GM21528 (cell line): ENCODE measurements around the gene BRI3.
"Not testable (repeated sequence)": the region's sequence is repeated elsewhere in the genome, so short reads cannot be mapped to it uniquely, and the experiment has no call there.

Experiments used
- ATAC-seq: cut with Tn5 transposase; IDR thresholded peaks from one replicate; pipeline ENCODE4 v1.9.1; 2021; ENCODE audit warnings: mild to moderate bottlenecking, moderate library complexity; ENCODE audit not compliant: unreplicated experiment, low FRiP score

The BRI3 gene

DNA sequence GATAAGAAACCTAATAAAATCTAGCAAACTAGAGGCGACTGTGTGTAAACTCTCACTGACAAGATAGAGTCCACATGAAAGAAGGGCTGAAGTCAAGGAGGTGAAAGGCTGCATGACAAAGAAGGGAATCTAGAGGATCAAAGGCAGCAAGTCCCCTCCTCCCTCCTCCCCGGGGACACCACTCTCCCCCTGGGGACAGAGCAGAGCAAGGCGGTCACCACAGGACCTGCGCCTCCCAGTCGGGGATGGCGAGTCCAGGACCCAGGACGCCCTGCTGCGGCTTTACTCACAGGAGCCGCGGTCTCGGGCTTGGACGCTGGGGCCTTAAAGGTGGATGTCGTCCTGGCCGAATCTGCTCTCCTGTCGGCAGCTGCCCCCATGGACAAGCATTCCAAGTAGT, 22.4 kb downstream of the BRI3 start:
- ATAC-seq = no peak

DNA sequence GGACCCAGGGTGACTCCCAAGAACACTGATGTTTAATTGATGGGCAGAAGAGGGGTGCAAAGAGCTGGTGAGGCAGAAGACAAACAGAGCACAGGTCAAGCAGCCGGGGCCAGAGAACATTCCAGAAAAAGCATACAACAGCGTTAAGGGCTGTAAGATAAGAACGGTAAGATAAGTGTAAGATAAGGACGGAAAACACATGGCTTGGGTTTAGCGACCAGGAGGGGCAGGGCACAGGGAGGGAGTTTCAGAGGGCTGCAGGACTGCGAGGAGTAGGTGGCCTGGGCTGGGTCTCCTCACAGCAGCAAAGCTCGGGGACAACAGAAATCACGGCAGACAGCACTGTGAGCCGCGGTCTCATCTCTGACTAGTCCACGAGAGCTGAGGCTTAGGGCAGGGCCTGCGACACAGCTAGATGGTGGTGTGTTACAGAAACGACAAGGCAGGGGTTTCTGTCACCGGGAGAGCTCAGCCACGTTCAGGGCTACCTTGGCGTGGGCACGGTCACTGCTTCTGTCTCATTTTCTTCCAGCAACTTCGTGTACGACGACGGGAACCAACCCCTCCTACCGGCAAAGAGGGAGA, 24.6 kb downstream of the BRI3 start:
- no peak for ATAC-seq

DNA sequence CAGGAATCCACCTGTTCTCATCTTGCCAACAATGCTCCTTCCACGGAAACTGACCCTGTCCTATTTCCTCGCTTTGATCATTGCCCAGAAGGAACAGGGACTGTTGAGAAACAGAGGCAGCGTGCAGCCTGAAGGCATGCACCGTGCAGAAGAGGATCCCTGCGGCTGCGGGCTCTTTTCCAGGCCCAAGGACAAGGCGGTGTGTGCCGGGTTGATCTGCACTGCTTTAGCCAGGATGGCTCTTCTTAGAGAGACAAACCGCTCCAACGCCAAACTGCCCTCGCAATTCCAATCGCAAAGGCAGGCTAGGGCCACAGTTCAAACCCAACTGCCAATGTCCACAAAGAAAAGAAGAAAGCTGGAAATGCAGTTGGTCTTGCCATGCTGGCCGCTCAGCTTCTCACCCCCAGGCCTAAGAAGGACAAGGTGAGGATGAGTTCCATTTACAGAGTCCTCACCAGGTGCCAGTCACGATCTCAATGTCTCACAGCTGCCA, 26.5 kb downstream of the BRI3 start:
- no peak for ATAC-seq

DNA sequence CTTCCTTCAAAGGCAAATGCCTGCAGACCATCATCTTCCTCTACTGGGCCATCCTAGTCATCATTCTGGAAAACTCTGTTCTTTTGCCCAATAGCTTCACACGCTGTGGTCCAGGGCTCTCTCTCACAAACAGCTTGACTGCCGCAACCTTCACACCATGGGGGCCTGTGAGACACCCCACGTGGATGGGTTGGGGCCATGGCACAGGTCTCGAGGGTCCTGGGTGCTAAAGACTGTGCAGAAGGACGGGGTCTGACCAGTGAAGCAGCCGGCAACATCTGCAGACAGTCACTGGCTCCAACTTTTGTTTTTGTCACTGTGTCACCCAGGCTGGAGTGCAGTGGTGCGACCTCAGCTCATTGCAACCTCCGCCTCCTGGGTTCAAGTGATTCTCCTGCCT, 28.1 kb downstream of the BRI3 start:
- no peak for ATAC-seq

DNA sequence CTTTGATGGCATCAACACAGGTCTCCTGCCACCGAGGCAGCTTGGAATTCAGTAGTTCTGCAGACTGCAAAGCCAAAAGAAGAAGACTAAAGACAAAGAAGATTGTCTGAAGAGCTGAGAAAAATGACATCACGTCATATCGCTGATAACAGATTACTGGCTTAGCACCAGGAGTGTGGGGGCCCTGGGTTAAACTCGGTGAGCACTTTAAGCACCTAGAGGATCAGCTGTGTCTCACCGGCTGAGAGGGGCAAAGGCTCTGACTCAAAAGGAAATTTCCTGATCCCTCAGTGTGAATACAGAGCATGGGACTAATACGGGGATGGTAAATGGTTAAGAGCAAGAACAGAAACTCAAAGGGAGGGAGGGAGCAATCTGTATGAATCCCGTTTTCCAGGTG, 30.7 kb downstream of the BRI3 start:
- no peak for ATAC-seq

DNA sequence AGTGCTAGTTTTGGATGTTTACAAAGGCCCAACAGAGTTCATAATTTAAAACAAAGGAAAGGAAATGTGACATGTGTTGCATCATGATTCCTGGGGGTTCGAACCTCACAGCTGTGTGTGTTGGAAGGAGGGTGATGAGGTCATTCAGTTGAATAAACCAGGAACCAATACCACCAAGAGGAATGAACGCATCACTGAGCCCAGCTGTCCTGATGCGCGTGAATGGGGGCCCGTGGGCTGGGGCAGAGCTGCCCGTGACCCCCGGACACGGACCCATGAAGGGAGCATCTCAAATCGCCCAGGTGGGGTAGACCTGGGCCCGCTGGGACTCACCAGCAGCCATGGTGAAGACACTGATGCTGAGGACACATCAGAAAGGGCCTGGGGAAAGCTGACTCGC, 33.0 kb downstream of the BRI3 start:
- ATAC-seq = peak; percentile 45

DNA sequence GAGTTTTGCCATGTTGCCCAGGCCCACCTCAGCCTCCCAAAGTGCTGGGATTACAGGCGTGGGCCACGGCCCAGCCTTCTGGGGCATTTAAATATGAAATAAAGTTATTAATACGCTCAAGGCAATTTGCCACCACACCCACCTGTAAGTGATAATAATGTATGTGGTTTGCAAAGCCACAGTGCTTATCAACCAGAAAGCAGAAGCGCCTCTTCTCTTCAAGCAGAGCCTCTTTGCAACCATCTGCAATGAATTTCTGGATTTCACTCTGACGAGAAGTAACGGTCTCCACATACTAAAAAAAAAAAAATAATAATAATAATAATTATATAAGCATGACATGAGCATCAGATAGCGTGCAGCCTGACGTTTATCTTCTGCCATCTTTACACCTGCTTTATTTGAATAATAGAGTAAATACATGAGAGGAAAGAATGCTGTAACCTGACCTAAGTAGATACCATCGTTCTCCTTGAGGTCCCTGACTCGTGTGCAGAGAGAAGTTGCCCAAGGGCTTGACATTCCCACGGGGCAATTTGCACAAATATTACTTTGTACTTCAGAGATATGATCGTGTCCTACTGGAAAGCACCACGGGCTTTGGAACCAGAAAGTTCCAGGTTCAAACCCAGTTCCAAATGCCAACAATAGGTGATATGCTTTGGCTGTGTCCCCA, 34.0 kb downstream of the BRI3 start:
- peak; percentile 69 for ATAC-seq

DNA sequence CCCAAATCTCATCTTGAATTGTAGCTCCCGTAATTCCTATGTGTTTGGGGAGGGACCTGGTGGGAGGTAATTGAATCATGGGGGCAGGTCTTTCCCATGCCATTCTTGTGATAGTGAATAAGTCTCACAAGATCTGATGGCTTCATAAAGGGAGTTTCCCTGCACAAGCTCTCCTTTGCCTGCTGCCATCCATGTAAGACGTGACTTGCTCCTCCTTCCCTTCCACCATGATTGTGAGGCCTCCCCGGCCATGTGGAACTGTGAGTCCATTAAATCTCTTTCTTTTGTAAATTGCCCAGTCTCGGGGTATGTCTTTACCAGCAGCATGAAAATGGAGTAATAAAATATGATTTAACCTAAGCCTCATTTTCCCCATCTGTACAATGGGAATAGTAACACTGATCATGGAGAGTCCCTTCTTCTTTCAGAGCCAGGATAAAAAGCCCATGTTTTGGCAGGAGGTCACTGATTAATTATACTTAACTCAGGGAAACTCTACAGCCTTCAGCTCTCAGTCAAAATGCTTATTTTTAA, 34.6 kb downstream of the BRI3 start:
- not testable (repeated sequence) for ATAC-seq

DNA sequence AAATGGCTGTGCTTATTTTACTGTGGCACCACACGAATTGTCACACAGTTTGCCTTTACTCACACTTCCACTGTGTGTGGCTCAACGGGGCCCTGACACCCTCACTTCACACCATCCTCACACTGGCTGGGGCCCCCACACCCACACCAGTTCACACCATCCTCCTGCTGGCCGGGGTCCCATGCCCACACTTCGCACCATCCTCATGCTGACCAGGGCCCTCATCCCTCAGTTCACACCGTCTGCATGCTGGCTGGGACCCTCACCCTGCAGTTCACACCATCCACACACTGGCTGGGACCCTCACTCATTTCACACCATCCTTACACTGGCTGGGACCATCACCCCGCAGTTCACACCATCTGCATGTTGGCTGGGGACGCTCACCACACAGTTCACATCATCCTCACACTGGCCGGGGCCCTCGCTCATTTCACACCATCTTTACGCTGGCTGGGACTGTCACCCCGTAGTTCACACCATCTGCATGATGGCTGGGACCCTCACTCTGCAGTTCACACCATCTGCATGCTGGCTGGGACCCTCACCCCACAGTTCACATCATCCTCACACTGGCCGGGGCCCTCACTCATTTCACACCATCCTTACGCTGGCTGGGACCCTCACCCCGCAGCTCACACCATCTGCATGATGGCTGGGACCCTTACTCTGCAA, 36.0 kb downstream of the BRI3 start:
- no peak for ATAC-seq

DNA sequence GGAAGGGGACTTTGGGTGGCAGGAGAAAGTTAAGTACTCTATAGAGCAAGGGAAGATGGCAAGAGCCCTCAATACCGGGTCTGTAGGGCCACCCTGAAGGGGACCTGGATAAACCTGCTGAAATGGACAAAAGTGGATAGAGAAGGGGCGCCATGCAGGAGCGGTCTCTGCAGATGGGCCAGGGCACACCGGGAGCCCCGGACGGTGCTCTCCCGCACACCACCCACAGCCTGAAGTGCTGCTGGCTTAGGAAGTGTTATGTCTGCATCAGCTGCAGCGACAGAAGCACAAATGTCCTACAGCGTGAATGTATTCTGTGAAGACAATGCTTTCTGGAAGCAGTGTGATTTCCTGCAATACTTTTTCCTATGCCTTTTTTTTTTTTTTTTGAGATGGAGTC, 37.7 kb downstream of the BRI3 start:
- no peak for ATAC-seq

DNA sequence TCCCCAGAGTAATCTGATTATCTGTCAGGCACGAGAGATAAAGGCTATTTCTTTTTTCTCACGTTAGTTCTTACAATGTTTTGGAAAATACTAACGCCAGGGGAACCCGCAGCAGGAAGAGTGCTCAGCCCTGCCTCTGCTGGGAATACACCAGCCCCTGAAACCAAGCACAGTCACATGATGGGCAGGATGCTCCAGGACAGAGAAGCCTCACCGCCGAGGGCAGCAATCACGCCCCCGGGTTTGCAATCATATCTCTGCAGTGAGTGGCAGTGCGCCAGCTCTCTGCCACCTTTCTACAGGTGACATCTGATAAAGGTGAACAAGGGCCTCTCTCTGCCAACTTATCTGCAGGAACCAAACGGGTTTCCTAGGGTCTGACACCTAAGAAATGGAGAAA, 39.8 kb downstream of the BRI3 start:
- ATAC-seq = no peak

DNA sequence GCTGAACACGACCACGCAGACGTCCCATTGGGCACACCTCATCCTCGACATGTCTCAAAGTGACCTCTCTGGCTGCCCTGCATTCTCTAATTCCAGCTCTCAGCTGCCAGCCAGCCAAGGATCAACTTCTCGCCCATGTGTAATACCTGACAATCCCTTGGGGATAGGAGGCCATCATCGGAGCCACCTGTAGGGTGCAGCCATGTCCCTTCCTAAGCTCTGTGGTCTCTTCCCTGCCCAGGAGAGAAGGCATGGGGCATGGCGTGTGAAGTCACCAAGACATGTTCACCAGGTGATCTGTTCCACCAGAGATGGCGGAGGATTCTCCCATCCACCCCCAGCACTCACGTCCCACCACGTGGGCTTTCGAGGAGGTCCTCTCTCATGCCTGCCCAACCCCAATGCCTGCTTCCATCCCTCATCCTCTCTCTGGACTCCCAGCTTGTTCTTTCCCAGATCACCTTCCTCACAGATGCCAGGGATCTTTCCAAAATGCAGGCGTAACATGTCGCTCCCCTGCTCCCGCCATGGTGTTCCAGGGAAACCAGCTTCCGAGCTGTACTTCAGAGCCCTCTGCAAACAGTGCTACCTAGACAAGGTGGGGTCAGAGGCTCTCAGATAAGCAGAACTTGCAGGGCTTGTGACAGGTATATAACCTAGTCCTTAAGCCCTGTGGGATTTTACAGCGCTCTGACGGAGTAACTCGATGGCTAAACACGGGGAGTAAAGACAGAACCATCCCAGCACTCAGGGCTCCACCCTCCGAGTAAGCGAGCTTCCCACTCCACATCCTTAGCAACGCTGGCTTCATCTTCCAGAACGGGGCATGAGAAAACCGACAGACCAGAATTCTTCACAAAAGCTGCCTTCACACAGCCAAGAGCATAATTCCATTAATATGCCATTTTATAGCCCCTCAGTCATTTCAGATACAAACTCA, 41.1 kb downstream of the BRI3 start:
- ATAC-seq = no peak

DNA sequence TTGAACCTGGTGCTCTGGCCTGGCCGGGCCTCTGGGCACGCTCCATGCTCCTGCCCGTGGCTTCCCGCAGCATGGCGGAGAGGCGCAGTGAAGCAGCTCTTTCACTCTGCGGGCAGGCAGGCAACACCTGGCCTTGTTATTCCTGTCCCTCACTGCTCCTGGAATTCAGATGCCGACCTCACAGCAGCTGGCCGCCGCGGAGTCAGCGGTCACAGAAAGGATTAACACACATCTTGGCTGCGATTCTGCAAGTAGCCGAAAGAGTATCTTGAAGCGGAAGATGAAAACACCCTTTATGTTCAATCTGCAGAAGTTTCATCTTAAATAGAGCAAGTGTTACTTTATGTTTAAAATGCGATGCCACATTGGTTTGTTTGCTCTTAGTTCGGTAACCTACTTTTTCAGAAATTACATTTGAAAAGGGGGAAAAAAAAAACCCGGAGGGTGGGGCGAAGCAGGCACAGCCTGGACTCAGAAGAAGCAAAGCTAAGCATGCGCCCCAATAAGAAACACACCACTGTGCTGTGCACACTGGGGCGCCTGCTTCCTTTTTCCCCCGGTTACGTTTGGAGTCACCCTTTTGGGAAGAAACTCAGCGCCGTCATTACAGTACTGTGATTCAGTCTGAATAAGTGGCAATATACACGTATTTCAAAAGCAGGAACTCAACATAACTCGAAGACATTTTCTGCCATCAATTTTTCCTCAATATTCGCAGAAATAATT, 42.3 kb downstream of the BRI3 start:
- no peak for ATAC-seq

DNA sequence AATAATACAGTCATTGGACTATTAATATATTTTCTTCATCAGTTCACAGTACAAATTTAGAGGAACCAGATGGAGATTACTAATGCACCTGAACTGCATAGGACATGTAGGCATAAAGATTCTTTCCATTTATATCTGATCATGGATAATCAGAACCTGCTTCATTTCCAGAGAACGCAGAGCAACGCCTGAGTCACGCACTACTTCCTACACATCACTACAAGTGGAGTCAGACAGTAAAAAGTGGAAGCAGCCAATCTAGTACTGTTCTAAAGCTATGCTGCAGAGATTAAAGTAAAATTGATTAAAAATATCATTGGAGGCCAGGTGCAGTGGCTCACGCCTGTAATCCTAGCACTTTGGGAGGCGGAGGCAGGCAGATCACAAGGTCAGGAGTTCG, 43.3 kb downstream of the BRI3 start:
- no peak for ATAC-seq

DNA sequence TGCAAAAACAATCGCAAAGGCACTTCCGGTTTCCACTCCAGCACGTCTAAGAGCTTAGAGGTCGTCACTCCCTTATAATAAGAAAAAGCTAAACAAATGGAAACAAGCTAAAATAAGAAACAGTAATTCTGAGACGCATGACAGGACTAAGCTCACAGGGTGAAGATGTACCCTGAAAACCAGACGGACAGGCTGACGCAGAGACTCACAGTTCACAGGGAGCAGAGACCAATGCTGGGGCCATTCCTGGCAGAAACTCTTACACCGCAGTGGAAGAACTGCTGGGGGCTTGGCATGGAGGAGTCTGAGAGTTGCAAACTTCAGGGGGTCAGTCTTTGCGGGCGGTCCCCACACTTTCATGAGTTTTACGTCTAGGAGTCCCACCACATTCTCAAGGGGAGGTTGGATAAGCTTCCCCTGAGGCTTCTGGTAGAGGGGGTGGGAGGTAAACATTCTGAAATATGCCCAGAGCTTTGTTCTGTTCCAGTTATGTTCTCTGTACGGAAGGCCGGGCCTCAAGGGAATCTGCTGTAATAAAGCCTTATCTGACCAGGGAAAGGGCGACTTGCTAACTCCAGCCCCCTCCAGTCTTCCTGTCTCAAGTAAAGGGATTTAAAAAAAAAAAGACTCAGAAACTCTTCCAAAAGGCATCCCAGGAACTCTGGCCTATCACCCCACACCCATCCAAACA, 47.8 kb downstream of the BRI3 start:
- ATAC-seq = no peak

DNA sequence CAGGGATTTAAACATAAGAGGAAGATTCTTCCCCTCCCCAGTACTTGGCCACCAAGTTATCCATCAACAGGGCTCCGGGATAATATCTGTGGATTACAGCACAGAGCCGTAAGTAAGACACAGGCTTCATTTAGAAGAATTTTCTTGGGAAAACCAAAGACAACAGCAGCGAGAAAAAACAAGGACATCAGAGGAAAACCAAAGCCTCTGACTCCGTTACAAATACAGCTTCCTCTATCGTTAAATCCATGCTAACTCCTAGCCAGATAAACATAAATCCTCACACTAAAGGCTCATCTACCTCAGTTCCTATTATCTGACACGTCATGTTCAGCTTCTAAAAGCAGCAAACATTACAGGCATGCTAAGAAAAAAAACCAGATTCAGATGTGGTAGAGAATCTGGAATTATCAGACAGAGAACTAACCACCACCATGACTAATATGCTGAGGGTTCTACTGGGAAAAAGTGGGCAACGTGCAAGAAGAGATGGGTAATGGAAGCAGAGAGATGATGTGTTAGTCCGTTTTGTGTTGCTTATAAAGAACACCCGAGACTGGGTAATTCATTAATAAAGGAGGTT, 48.4 kb downstream of the BRI3 start:
- no peak for ATAC-seq

DNA sequence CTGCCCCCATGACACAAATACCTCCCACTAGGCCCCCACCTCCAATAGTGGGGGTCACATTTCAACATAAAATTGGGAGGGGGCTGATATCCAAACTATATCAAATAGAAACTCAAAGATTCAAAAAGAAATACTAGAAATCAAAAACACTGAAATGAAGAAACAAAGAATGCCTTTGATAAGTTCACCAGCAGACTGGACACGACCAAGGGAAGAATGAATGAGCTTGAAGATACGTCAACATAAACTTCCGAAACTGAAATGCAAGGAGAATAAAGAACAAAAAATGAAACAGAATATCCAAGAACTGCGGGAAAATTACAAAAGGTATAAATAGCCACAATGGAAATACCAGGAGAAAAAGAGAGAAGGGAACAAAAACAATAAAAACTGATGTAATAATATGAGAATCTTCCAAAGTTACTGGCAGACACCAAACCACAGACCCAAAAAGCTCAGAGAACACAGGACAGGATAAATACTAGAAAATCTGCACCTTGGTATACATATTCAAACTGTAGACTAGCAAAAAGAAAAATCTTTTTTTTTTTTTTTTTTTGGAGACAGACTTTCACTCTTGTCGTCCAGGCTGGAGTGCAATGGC, 49.5 kb downstream of the BRI3 start:
- no peak for ATAC-seq

DNA sequence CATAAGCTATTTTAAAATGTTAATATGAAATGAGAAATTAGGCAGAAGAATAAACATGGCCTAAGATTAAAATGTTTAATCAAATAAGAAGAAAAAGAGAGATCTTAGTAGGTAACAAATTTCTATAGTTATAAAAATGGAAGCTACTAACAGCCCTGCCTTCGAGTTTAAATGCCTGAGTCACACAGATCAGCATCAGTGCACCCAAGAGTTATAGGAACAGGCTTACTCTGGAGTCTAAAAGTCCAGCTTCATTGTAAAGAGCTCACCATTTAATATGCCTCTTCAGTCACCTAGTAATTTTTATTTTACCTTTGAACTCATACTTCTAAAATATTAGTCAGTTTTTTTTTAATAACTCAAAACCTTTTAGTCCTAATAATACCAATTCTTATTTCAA, 52.6 kb downstream of the BRI3 start:
- no peak for ATAC-seq
